Measurements from ENCODE around the gene DEPDC5.

Gene DEPDC5

GRCh38 chr22:31866918-31867317 is 113.1 kb downstream of the DEPDC5 start:
- DNase-seq (ENCODE audit: insufficient read length) (no peak), FAIRE-seq (no peak)
- no peak for TF ChIP-seq POLR2AphosphoS5 (IDR thresholded peaks at IDR 0.05; ENCODE audit: low read depth, low read length)

DNA sequence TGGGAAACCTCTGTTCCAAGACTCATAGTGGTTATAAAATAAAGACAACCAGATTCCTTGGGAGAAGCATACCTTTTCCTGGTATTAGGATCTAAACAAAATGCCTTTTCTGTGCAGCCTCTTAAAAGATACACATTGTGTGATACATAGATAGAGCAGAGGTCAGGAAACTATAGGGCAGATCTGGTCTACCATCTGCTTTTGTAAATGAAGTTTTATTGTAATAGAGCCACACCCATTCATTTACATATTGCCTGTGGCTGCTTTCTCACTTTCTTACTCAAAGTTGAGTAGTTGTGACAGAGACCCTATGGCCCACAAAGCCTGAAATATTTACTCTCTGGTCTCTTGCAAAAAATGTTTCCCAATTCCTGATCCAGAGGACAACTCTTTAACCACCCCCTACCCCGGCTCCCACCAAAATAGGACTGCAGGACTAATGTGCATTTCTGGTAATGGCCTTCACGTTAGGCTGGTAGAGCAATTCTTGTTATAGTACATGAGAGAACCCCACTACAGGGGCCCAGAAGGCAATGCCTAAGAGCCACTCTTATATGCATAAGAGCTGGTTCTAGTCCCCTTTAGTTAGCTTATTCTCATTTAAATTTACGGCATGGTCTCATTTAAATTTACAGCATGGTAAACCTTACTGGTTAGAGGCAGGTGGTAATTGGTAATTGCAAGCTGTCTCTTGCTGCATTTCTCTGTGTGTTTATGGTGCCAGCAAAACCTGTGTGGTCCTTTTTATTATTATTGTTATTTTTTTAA is 113.8 kb downstream of the DEPDC5 start:
- FAIRE-seq: no peak
- DNase-seq (ENCODE audit: insufficient read length): no peak
- no peak for TF ChIP-seq POLR2A (IDR thresholded peaks at IDR 0.05; ENCODE audit: low read depth, low read length)
- TF ChIP-seq POLR2AphosphoS5 (IDR thresholded peaks at IDR 0.05; ENCODE audit: low read depth, low read length): no peak
- no peak for TF ChIP-seq TAF1 (IDR thresholded peaks at IDR 0.05; ENCODE audit: borderline replicate concordance, low read depth, low read length)

DNA sequence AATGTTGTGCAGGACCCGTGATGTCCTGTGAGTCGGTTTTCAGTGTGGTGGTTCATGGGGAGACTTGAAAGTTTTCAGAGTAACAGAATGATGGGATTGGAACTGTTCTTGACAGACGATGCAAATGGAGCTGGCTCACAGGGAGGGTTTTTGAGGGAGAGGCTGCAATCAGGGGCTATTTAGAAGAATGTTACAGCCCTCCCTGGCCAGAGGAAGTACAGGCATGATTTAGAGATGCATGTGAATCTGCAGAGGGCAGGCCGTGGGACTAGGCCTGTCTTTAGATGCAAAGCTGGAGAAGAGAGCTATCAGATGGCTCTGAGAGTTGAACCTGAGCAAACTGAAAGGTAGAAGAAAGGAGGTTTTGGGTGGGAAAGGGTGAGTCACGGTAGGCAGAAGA is 115.9 kb downstream of the DEPDC5 start:
- no peak for TF ChIP-seq POLR2AphosphoS5 (IDR thresholded peaks at IDR 0.05; ENCODE audit: low read depth, low read length)
- TF ChIP-seq POLR2A (IDR thresholded peaks at IDR 0.05; ENCODE audit: low read depth, low read length): no peak
- no peak for TF ChIP-seq TAF1 (IDR thresholded peaks at IDR 0.05; ENCODE audit: borderline replicate concordance, low read depth, low read length)
- DNase-seq (ENCODE audit: insufficient read length) (no peak), FAIRE-seq (no peak)

DNA sequence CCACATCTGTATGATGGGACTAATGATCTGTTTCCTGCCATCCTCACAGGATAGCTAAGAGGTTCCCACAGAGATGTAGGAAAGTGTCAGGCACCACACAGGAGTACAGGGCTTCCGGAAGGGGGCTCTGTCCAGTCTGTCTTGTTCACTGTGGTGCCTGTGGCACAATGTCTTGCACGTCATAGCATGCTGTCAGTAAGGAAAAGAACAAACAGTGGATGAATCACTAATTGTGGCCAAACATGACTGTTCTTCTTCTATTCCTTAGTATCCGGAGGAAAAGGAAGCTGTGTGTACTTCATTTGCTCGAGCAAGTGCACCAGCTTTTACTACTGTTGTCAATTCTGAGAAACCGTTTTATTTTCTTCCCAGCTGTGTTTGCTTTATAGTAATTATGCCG is 117.1 kb downstream of the DEPDC5 start:
- FAIRE-seq: no peak
- no peak for DNase-seq (ENCODE audit: insufficient read length)

GRCh38 chr22:31871480-31871879 is 117.7 kb downstream of the DEPDC5 start:
- DNase-seq (ENCODE audit: insufficient read length) (no peak), FAIRE-seq (no peak)
- TF ChIP-seq POLR2A (IDR thresholded peaks at IDR 0.05; ENCODE audit: low read depth, low read length) (no peak), POLR2AphosphoS5 (IDR thresholded peaks at IDR 0.05; ENCODE audit: low read depth, low read length) (no peak), TAF1 (IDR thresholded peaks at IDR 0.05; ENCODE audit: borderline replicate concordance, low read depth, low read length) (no peak)

More for the DNA sequence above, 117.1 kb downstream of the DEPDC5 start:
- no peak for TF ChIP-seq POLR2A (IDR thresholded peaks at IDR 0.05; ENCODE audit: low read depth, low read length)
- no peak for TF ChIP-seq TAF1 (IDR thresholded peaks at IDR 0.05; ENCODE audit: borderline replicate concordance, low read depth, low read length)
- no peak for TF ChIP-seq POLR2AphosphoS5 (IDR thresholded peaks at IDR 0.05; ENCODE audit: low read depth, low read length)

DNA sequence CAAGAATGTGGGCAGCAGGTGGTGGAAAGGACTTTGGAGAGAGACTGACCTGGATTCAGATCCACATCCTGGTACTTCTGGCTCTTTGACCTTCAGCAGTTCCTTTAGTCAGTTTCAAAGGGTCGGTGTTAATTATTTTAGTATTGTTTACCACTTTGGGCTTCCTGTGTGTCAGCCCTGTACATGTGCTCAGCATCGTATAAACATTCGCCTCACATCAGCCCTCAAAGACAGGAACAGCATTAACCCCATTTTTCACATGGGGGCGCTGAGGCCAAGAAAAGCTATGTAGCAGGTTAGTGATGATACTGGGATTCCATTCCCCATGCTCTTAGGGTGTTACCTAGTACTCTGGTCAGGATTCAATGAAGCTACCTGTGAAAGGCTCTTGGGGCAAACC is 118.4 kb downstream of the DEPDC5 start:
- TF ChIP-seq TAF1 (IDR thresholded peaks at IDR 0.05; ENCODE audit: borderline replicate concordance, low read depth, low read length) (no peak), POLR2AphosphoS5 (IDR thresholded peaks at IDR 0.05; ENCODE audit: low read depth, low read length) (no peak), POLR2A (IDR thresholded peaks at IDR 0.05; ENCODE audit: low read depth, low read length) (no peak)
- FAIRE-seq (no peak), DNase-seq (ENCODE audit: insufficient read length) (no peak)

DNA sequence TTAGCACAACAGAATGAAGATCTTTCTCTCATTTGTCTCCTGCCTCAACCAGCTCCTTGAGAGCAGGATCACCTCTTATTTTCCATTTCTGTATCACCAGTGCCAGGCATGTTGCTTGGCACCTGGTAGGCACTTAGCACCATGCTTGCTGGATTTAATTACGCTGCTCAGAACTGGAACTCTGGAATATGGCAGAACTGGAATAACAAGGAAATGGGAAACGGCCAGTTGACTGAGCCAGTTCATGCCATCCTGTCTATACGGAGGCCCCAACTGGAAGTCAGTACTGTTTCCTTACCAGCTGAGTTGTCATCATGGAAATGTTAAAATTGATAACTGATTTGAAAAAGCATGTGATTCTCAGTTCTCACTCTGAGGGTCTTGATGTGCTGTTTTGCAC is 121.0 kb downstream of the DEPDC5 start:
- FAIRE-seq (no peak), DNase-seq (ENCODE audit: insufficient read length) (no peak)
- TF ChIP-seq POLR2A (IDR thresholded peaks at IDR 0.05; ENCODE audit: low read depth, low read length): no peak
- TF ChIP-seq POLR2AphosphoS5 (IDR thresholded peaks at IDR 0.05; ENCODE audit: low read depth, low read length): no peak
- TF ChIP-seq TAF1 (IDR thresholded peaks at IDR 0.05; ENCODE audit: borderline replicate concordance, low read depth, low read length): no peak

GRCh38 chr22:31876156-31876920 is 122.5 kb downstream of the DEPDC5 start:
- TF ChIP-seq TAF1 (IDR thresholded peaks at IDR 0.05; ENCODE audit: borderline replicate concordance, low read depth, low read length) (no peak), POLR2AphosphoS5 (IDR thresholded peaks at IDR 0.05; ENCODE audit: low read depth, low read length) (no peak), POLR2A (IDR thresholded peaks at IDR 0.05; ENCODE audit: low read depth, low read length) (no peak)
- FAIRE-seq (no peak), DNase-seq (ENCODE audit: insufficient read length) (no peak)

DNA sequence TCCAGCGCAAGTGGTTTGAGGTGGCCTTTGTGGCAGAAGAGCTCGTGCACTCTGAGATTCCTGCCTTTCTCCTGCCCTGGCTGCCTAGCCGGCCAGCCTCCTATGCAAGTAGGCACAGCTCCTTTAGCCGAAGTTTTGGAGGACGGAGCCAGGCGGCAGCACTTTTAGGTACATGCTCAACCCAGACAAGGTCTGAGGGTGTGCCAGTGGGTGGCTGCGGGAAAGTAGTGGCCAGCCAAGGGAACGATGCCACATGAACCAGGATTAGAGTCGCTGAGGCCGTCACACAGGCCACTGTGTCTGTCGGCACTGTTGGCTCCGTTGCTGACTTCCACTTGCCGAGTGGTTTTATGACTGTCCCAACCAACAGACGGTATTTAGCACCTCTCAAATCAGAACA is 125.8 kb downstream of the DEPDC5 start:
- FAIRE-seq: no peak

GRCh38 chr22:31881200-31881599 is 127.4 kb downstream of the DEPDC5 start:
- FAIRE-seq (no peak), DNase-seq (ENCODE audit: insufficient read length) (no peak)
- TF ChIP-seq POLR2A (IDR thresholded peaks at IDR 0.05; ENCODE audit: low read depth, low read length) (no peak), TAF1 (IDR thresholded peaks at IDR 0.05; ENCODE audit: borderline replicate concordance, low read depth, low read length) (no peak), POLR2AphosphoS5 (IDR thresholded peaks at IDR 0.05; ENCODE audit: low read depth, low read length) (no peak)

More for the DNA sequence above, 125.8 kb downstream of the DEPDC5 start:
- DNase-seq (ENCODE audit: insufficient read length): no peak
- no peak for TF ChIP-seq POLR2AphosphoS5 (IDR thresholded peaks at IDR 0.05; ENCODE audit: low read depth, low read length)
- no peak for TF ChIP-seq POLR2A (IDR thresholded peaks at IDR 0.05; ENCODE audit: low read depth, low read length)
- TF ChIP-seq TAF1 (IDR thresholded peaks at IDR 0.05; ENCODE audit: borderline replicate concordance, low read depth, low read length): no peak

GRCh38 chr22:31881865-31882264 is 128.0 kb downstream of the DEPDC5 start:
- no peak for DNase-seq (ENCODE audit: insufficient read length)
- FAIRE-seq: no peak
- TF ChIP-seq TAF1 (IDR thresholded peaks at IDR 0.05; ENCODE audit: borderline replicate concordance, low read depth, low read length) (no peak), POLR2AphosphoS5 (IDR thresholded peaks at IDR 0.05; ENCODE audit: low read depth, low read length) (no peak), POLR2A (IDR thresholded peaks at IDR 0.05; ENCODE audit: low read depth, low read length) (no peak)

DNA sequence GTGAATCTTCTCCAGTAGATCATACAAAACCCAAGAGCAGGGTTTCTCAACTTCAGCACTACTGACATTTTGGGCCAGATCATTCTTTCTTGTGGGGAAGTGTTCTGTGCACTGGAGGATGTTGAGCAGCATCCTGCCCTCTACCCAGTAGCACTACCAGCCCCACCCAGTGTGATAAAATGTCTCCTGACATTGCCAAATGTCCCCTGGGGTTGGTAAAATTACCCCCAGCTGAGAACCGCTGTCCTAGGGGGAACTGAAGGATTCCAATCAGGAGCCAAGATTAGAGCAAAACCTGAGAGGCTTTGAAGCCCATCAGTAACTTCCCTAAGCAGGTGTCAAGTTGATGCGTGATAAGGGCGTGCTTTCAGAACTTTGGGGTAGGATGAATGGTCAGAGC is 129.2 kb downstream of the DEPDC5 start:
- DNase-seq (ENCODE audit: insufficient read length) (no peak), FAIRE-seq (no peak)
- no peak for TF ChIP-seq POLR2A (IDR thresholded peaks at IDR 0.05; ENCODE audit: low read depth, low read length)
- TF ChIP-seq POLR2AphosphoS5 (IDR thresholded peaks at IDR 0.05; ENCODE audit: low read depth, low read length): no peak
- no peak for TF ChIP-seq TAF1 (IDR thresholded peaks at IDR 0.05; ENCODE audit: borderline replicate concordance, low read depth, low read length)
